GM18868 (cell line): ENCODE measurements around the gene RIC1.
"Not testable (repeated sequence)": the region's sequence is repeated elsewhere in the genome, so short reads cannot be mapped to it uniquely, and the experiment has no call there.

ENCODE experiments used
- ATAC-seq: cut with Tn5 transposase; IDR thresholded peaks from one replicate; pipeline ENCODE4 v1.9.1; 2021; ENCODE audit warnings: mild to moderate bottlenecking, moderate library complexity; ENCODE audit not compliant: unreplicated experiment

Gene RIC1

GRCh38 chr9:5783982-5784381 lies 155.1 kb downstream of the RIC1 start:
- ATAC-seq, result no peak

GRCh38 chr9:5784526-5785315 lies 155.8 kb downstream of the RIC1 start:
- ATAC-seq, result no peak

- ATAC-seq, result no peak
Measured at GRCh38 chr9:5786370-5787127, 157.6 kb downstream of the RIC1 start.

GRCh38 chr9:5787220-5787619 lies 158.3 kb downstream of the RIC1 start:
- ATAC-seq, result no peak

GRCh38 chr9:5787759-5788302 lies 158.9 kb downstream of the RIC1 start:
- ATAC-seq, result no peak

GRCh38 chr9:5789489-5789888 lies 160.6 kb downstream of the RIC1 start:
- ATAC-seq, result no peak

- ATAC-seq, result no peak
Measured at GRCh38 chr9:5790923-5791322, 162.0 kb downstream of the RIC1 start.

GRCh38 chr9:5791870-5792269 lies 163.0 kb downstream of the RIC1 start:
- ATAC-seq, result no peak

- ATAC-seq, result no peak
Measured at GRCh38 chr9:5793812-5794211, 164.9 kb downstream of the RIC1 start.

GRCh38 chr9:5796298-5796697 lies 167.4 kb downstream of the RIC1 start:
- ATAC-seq, result no peak

GRCh38 chr9:5798581-5798980 lies 169.7 kb downstream of the RIC1 start:
- ATAC-seq, result no peak

GRCh38 chr9:5799314-5799713 lies 170.4 kb downstream of the RIC1 start:
- no peak for ATAC-seq

- ATAC-seq, result not testable (repeated sequence)
Measured at GRCh38 chr9:5800378-5800777, 171.5 kb downstream of the RIC1 start.

GRCh38 chr9:5800969-5801738 lies 172.2 kb downstream of the RIC1 start:
- ATAC-seq, result no peak

- no peak for ATAC-seq
Measured at GRCh38 chr9:5801739-5802113, 172.8 kb downstream of the RIC1 start.

- ATAC-seq, result no peak
Measured at GRCh38 chr9:5805478-5805877, 176.6 kb downstream of the RIC1 start.

- no peak for ATAC-seq
Measured at GRCh38 chr9:5811751-5812150, 182.8 kb downstream of the RIC1 start.

- no peak for ATAC-seq
Measured at GRCh38 chr9:5813824-5814223, 184.9 kb downstream of the RIC1 start.

GRCh38 chr9:5815461-5815860 lies 186.6 kb downstream of the RIC1 start:
- no peak for ATAC-seq

GRCh38 chr9:5817862-5818261 lies 189.0 kb downstream of the RIC1 start:
- ATAC-seq, result no peak

GRCh38 chr9:5818424-5819142 lies 189.7 kb downstream of the RIC1 start:
- ATAC-seq, result no peak
